Memory B cell (primary cell): Measurements from ENCODE around the gene NUP88.
"Not testable (repeated sequence)": the region's sequence is repeated elsewhere in the genome, so short reads cannot be mapped to it uniquely, and the experiment has no call there.

Experiments used
- ATAC-seq: fragments of 150-1000 bp; cut with Tn5 transposase; 2 replicates; pipeline ENCODE4 v1.10.0; 2021; ENCODE audit warnings: low read depth, mild to moderate bottlenecking, moderate library complexity
- DNase-seq, 2 donors: peaks; one replicate each; pipeline ENCODE4 v3.0.0; 2022; ENCODE audit warnings: low spot score in 2 of 2
- H3K27ac Mint-ChIP-seq: one replicate; pipeline ENCODE4 v1.8.0; 2022; ENCODE audit warnings: mild to moderate bottlenecking, moderate library complexity, mixed read lengths
- H3K27me3 Mint-ChIP-seq: one replicate; pipeline ENCODE4 v1.8.0; 2022; ENCODE audit warnings: mixed read lengths
- H3K36me3 Mint-ChIP-seq: one replicate; pipeline ENCODE4 v1.8.0; 2022; ENCODE audit warnings: mild to moderate bottlenecking, mixed read lengths
- H3K4me1 Mint-ChIP-seq: one replicate; pipeline ENCODE4 v1.8.0; 2022; ENCODE audit warnings: mixed read lengths
- H3K4me3 Mint-ChIP-seq: one replicate; pipeline ENCODE4 v1.8.0; 2022; ENCODE audit warnings: mild to moderate bottlenecking, moderate library complexity, mixed read lengths
- H3K9me3 Mint-ChIP-seq: one replicate; pipeline ENCODE4 v1.8.0; 2022; ENCODE audit warnings: mixed read lengths

The NUP88 gene

DNA sequence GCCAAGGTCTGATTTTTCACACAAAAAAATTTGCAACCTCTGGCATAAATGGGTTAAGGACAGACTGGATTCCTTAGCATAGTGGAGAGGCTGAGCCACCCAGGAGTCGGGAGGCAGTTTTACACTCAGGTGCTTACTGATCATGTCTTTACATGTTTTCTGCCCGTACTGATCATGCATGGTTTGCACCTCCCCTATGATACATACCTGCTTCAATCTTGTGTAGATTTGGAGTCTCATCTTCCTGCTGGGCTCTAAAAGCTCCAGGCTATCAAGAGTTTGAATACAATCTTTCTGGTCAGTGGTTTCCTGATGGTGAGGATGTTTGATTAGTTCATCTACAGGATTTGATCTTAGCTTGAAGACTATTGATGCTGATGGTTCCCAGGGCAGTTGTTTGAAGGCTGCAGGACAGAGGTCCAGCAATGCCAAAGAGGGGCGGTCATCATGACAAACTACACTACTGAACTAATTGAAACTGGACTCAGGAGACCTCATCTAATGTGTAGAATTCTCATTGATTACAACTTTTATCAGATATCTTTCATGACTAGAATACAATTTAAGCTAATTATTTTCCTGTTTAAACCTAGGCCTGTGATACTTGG lies 12.6 kb upstream of the NUP88 start:
- ATAC-seq (no peak), DNase-seq (no peak)
- Mint-ChIP-seq H3K9me3 (no peaks in the 10 kb centered on the region), H3K27me3 (no peaks in the 10 kb centered on the region), H3K36me3 (peaks cover 26% of the 10 kb centered on the region), H3K4me1 (peaks cover 17% of the 10 kb centered on the region), H3K4me3 (no peak overlapping the region), H3K27ac (peak overlapping the region; percentile 31)

DNA sequence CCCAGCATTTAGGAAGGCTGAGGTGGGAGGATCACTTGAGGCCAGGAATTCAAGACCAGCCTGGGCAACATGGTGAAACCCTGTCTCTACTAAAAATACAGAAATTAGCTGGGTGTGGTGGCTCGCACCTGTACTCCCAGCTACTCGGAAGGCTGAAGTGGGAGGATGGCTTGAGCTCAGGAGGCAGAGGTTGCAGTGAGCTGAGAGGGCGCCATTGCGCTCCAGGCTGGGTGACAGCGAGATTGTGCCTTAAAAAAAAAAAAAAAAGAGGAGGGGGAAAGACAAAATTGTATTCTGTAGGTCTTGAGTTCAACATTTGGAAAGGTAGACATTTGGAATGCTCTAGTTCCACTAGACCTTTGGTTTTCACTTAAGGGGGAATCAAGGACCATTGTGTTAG lies 11.8 kb upstream of the NUP88 start:
- H3K36me3 Mint-ChIP-seq, result peaks cover 24% of the 10 kb centered on the region
- H3K27ac Mint-ChIP-seq, result peak overlapping the region; percentile 73
- H3K4me1 Mint-ChIP-seq, result peaks cover 13% of the 10 kb centered on the region
- ATAC-seq, DNase-seq, H3K9me3 Mint-ChIP-seq, H3K4me3 Mint-ChIP-seq, H3K27me3 Mint-ChIP-seq: not testable (repeated sequence)

DNA sequence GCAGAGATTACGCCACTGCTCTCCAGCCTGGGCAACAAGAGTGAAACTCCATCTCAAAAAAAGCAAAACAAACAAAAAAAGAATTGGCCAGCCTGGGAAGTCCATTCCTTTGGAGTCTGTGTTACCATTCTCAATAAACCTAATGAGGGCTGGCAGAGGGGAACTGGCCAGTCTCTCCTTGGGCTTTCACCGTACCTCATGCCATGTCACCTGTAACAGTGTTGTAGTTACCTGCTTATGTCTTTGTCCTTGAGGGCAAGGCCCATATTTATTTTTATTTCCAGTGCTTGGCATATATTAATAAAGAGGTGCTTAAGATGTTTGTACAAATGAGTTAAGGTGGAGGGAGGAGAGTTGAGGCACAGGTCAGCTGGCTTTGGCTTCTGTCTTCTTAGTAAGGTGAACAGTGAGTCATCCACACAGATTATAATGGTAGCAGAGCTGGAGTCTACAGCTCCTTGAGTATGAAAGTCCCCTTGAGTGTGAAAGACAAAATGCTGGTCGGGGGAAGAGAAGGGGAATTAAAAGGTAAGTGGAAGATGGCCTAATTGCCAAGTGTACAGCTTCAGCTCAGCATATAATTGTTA lies 11.0 kb upstream of the NUP88 start:
- Mint-ChIP-seq H3K4me1 (peaks cover 11% of the 10 kb centered on the region), H3K36me3 (peaks cover 30% of the 10 kb centered on the region), H3K9me3 (no peaks in the 10 kb centered on the region), H3K27ac (peak overlapping the region; percentile 73), H3K4me3 (no peak overlapping the region), H3K27me3 (no peaks in the 10 kb centered on the region)
- ATAC-seq, result no peak
- no peak for DNase-seq

DNA sequence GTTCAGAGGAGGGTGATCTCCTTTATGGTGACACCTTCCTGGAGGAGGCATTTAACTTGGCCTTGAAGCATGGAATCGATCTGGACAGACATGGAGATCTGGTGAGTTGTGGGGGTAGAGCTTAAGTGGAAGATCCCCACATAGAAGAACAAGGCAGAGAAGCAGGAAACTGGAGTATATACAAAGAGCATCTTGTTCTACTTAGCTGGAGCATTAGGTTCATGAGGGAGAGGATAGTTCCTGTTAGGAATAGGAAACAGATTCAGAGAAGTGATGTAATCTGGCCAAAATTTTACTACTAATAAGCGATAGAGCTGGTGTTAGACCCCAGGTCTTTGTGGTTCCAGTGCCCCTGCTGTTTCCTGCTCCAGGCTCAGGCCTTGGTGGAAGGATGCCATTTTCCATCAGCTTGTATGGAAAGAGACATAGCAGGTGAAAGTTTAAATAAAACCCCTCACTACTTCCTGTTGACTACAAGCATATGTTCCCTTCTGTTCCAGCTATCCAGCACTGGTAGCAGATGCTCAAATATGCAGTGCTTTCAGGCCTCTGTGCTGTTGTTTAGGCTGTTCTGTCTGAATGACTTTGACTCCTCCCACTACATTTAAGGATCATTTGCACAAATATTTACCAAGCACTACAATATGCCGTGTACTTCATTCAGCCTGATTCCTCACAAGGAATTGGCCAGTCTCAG lies 9.9 kb upstream of the NUP88 start:
- Mint-ChIP-seq H3K4me1 (peaks cover 11% of the 10 kb centered on the region), H3K27ac (peak overlapping the region; percentile 53), H3K27me3 (no peaks in the 10 kb centered on the region), H3K36me3 (peaks cover 30% of the 10 kb centered on the region), H3K4me3 (no peak overlapping the region), H3K9me3 (no peaks in the 10 kb centered on the region)
- no peak for ATAC-seq
- no peak for DNase-seq

DNA sequence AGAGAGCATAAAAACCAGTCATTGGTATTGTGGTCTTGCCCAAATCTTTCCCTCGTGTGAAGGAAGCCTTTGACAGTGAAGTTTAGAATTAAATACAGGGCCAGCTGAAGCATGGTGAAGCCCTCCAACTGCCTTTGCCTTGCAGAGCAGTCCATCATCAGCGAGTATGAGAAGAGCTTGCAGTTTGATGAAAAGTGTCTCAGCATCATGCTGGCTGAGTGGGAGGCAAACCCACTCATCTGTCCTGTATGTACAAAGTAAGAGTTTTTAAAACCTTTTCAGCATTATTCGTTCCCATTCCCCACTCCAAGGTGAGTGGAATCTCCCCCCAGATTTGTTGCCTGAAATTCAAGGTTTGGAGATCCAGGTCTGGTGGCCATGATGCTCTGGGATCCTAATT lies 6.4 kb upstream of the NUP88 start:
- Mint-ChIP-seq H3K4me1 (peaks cover 20% of the 10 kb centered on the region), H3K9me3 (no peaks in the 10 kb centered on the region), H3K27me3 (no peaks in the 10 kb centered on the region), H3K4me3 (no peak overlapping the region), H3K27ac (no peak overlapping the region), H3K36me3 (peaks cover 25% of the 10 kb centered on the region)
- ATAC-seq (no peak), DNase-seq (no peak)

DNA sequence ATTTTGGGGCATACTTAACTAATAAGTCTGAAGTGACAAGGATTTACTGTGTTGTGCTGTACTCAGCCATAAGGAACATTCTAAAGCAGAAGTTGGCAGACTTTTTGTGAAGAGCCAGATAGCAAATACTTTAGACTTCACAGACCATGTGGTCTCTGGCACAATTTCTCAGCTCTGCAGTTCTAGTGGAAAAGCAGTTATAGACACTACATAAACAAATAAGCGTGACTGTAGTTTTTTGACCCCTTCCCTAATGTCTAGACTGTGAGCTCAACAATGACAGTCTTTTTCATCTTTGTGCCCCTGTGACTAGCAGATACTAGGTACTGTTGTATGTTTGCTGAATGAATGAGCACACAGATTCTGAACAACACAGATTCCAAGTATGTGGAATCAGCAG lies 5.4 kb upstream of the NUP88 start:
- H3K4me1 Mint-ChIP-seq, result peaks cover 23% of the 10 kb centered on the region
- ATAC-seq (no peak), DNase-seq (no peak)
- H3K4me3 Mint-ChIP-seq, result no peak overlapping the region
- H3K27ac Mint-ChIP-seq, result no peak overlapping the region
- H3K36me3 Mint-ChIP-seq, result peaks cover 22% of the 10 kb centered on the region
- H3K27me3 Mint-ChIP-seq, result no peaks in the 10 kb centered on the region
- no peaks in the 10 kb centered on the region for H3K9me3 Mint-ChIP-seq

DNA sequence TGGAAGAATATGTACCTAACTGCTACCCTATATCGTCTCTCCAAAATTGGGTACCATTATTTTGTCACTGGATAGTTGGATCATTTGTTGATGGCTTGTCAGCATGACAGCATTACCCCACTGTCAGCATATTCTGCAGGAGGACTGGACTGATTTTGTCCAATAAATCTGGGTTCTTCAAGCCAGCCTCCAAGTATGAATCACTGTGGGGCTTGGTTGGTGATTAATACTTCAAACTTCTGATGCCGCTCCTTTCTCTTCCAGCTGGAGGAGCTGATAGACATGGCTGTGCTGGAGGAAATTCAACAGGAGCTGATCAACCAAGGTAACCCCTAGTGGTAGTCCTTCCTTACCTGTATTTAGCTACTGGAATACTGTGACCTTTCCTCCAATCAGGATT lies 3.0 kb upstream of the NUP88 start:
- no peaks in the 10 kb centered on the region for H3K27me3 Mint-ChIP-seq
- peak overlapping the region; percentile 24 for H3K27ac Mint-ChIP-seq
- H3K9me3 Mint-ChIP-seq, result no peaks in the 10 kb centered on the region
- no peak overlapping the region for H3K4me3 Mint-ChIP-seq
- peaks cover 18% of the 10 kb centered on the region for H3K4me1 Mint-ChIP-seq
- DNase-seq (no peak), ATAC-seq (no peak)
- H3K36me3 Mint-ChIP-seq, result peaks cover 14% of the 10 kb centered on the region

DNA sequence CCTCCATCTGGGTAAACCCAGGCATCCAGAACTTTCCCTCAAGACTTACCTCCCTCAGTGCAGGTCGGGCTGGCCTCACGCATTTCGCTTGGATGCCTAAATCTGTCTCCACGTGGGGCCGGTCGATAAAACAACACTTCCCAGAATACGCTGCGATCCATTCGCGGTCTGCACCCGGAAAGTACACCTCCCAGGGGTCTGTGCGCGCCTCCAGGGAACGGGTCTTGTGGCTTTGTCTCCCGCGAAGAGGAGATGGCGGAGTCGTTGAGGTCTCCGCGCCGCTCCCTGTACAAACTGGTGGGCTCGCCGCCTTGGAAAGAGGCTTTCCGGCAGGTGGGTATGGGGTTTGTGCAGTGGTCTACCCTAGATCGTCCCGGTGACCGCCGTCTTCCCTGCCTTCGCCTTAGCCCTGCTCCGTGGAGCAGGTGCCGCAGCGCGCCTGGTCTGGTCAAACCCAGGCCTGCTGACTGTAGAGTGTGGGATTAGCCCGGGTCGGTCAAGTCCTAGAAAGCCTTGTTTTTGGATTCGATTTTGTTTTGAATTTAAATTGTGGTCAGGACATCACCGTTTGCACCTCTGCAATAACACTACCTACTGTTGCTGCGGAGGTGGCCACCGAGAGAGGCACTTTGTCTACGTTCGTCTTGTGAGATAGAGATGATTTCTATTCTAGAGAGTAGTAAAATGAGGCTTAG lies 644 bp upstream of the NUP88 start, which contains the start of gene RPAIN:
RPAIN (plus strand) TSS at position 224 of the 695 bp plus-strand sequence; CDS start at position 253, 29 bp downstream.
- DNase-seq, result peak in 1 of 2 donors; percentile 78
- peak within 1 kb of the TSS; percentile 98 for H3K27ac Mint-ChIP-seq
- H3K27me3 Mint-ChIP-seq, result no peaks in the 10 kb centered on the region
- peaks cover 21% of the 10 kb centered on the region for H3K4me1 Mint-ChIP-seq
- H3K9me3 Mint-ChIP-seq, result no peaks in the 10 kb centered on the region
- ATAC-seq, result peak; percentile 61
- peaks cover 10% of the 10 kb centered on the region for H3K36me3 Mint-ChIP-seq
- H3K4me3 Mint-ChIP-seq, result peak within 1 kb of the TSS; percentile 98

DNA sequence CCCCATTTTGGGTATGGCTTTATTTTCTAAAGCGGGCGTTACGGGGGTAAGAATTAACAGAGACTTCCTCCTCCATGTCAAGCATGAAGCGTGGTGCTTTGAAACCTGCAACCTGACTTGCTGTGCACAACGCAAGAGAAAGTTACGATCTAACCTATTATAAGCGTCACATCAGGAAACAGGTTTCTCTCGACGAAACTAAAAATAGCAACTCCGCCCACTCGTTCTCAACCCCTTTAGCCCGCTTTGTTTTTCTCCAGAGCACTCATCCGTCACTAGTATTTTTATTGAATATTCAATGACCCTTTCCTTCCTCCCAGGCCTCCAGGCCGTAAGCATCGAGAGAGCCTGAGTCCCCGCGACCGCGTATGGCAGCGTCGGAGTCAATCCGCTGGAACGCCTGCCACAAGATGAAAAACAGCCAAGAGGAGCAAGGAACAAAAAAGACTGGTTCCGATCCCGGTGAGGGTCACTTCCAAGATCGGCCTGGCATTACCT lies 555 bp downstream of the NUP88 start:
- Mint-ChIP-seq H3K36me3 (peaks cover 10% of the 10 kb centered on the region), H3K4me3 (peak overlapping the region; percentile 98), H3K27ac (peak overlapping the region; percentile 98), H3K4me1 (peaks cover 21% of the 10 kb centered on the region), H3K9me3 (no peaks in the 10 kb centered on the region), H3K27me3 (no peaks in the 10 kb centered on the region)
- ATAC-seq (peak; percentile 62), DNase-seq (peak in 1 of 2 donors; percentile 78)

DNA sequence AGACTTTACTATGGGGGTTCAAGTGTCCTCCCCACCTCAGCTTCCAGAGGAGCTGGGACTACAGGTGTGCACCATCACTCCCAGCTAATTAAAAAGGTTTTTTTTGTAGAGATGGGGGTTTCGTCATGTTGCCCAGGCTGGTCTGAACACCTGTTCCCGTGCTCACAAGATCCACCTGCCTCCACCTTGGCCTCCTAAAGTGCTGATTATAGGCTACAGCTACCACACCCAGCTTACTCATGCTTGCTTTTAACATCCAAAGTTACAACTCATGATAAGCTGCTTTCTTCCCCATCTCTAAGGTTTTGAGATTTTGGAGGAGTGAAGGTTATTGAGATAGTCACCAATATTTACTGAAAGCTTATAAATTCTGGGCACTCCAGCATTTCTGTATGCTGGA lies 2.6 kb downstream of the NUP88 start:
- peak overlapping the region; percentile 98 for H3K27ac Mint-ChIP-seq
- H3K4me1 Mint-ChIP-seq, result peaks cover 31% of the 10 kb centered on the region
- ATAC-seq, result no peak
- no peaks in the 10 kb centered on the region for H3K9me3 Mint-ChIP-seq
- H3K4me3 Mint-ChIP-seq, result peak overlapping the region; percentile 68
- peaks cover 23% of the 10 kb centered on the region for H3K36me3 Mint-ChIP-seq
- no peak for DNase-seq
- no peaks in the 10 kb centered on the region for H3K27me3 Mint-ChIP-seq

DNA sequence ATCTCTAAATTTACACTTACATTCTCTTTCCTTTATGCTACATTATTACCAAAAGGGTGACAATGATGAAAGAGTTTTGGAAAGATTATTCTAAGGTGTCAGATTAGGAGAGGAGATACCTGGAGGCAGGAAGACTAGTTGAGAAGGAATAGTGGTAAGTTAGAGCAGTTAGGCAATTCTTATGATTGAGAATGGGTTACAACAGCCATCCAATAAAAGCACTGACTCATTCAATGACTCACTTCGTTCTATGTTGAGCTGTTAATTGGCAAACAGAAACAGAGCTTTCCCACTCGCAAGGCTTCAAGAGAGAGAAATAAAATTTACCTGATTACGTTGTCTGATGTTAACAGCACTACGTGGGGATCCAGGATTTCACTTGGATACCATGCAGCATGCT lies 5.8 kb downstream of the NUP88 start:
- Mint-ChIP-seq H3K9me3 (no peaks in the 10 kb centered on the region), H3K27me3 (no peaks in the 10 kb centered on the region), H3K4me1 (peaks cover 32% of the 10 kb centered on the region), H3K27ac (no peak overlapping the region), H3K4me3 (no peak overlapping the region), H3K36me3 (peaks cover 36% of the 10 kb centered on the region)
- ATAC-seq (no peak), DNase-seq (no peak)

DNA sequence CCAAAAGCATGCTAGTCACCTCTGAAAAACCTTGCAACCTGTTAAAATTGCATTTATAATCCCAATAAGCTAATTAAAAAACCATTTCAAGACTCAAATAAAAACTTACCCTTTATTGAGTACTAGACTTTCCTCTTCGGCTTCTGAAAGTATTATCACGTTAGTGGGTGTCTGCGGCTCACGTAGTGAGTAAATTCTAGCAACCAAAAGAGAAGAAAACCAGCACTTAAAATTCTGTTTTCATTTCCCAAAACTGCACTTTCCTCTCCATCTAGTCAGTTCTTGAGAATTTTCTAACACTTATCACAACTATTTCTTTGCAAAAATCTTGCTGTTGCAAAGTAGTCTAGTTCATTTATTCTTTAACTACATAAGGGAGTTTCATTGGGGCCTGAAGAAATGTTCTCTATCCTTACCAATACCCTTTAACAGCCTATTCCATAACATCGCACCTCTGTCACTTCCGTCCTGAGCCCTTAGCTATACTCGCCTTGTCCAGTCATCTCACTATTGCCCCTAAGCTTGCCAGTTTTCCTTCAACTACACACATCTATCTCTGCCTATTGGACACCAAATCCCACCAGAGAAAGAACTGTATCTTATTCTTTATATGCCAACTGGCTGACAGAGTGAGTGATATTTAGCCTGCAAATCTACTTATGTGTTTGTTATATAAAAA lies 8.7 kb downstream of the NUP88 start:
- ATAC-seq, result no peak

DNA sequence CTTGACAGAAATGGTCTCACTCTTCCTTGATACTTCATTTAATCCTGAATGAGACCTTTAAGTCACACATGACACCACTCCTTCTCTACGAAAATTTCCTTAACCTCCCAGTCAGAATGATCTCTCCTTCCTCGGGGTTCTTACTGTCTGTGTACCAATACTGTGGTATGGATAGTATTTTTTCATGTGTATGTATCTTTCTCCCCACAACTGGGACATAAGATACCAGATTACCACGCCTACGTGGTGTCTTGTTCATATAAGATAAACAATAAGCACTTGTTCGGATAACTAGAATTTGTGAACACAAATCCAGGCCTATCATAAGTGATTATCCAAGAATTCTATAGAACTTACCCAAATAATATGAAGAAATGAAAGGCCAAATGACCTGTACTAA lies 11.3 kb downstream of the NUP88 start:
- Mint-ChIP-seq H3K9me3 (no peaks in the 10 kb centered on the region), H3K36me3 (peaks cover 36% of the 10 kb centered on the region), H3K4me1 (peaks cover 23% of the 10 kb centered on the region), H3K27me3 (no peaks in the 10 kb centered on the region), H3K27ac (no peak overlapping the region), H3K4me3 (no peak overlapping the region)
- no peak for ATAC-seq
- DNase-seq, result no peak

More for the DNA sequence above, 8.7 kb downstream of the NUP88 start:
- Mint-ChIP-seq H3K27ac (peak overlapping the region; percentile 67), H3K4me3 (no peak overlapping the region), H3K4me1 (peaks cover 29% of the 10 kb centered on the region), H3K36me3 (peaks cover 35% of the 10 kb centered on the region), H3K9me3 (no peaks in the 10 kb centered on the region), H3K27me3 (no peaks in the 10 kb centered on the region)
- DNase-seq, result no peak
